HUES64 (cell line): ENCODE measurements around the gene GCNA. TPM values are rescaled to one million over a fixed set of nuclear protein-coding genes. Genes with fewer than 3 reads are reported as not detected.

ENCODE experiments used
- H3K27ac ChIP-seq: 2 replicates; pipeline ENCODE4 v1.7.0; 2013; ENCODE audit warnings: low read depth, low read length, inconsistent platforms
- H3K27me3 ChIP-seq: 2 replicates; pipeline ENCODE4 v1.6.1; 2013; ENCODE audit warnings: mild to moderate bottlenecking, low read length; ENCODE audit not compliant: insufficient read depth
- H3K36me3 ChIP-seq: 2 replicates; pipeline ENCODE4 v1.6.1; 2013; ENCODE audit warnings: mild to moderate bottlenecking, low read length; ENCODE audit not compliant: insufficient read depth
- H3K4me1 ChIP-seq: 2 replicates; pipeline ENCODE4 v1.6.1; 2013; ENCODE audit warnings: mild to moderate bottlenecking, low read length, moderate library complexity; ENCODE audit not compliant: insufficient read depth
- H3K4me3 ChIP-seq: 2 replicates; pipeline ENCODE4 v1.5.1; 2013; ENCODE audit warnings: mild to moderate bottlenecking, low read length, moderate library complexity
- H3K9ac ChIP-seq: 2 replicates; pipeline ENCODE4 v1.6.1; 2013; ENCODE audit warnings: mild to moderate bottlenecking, low read depth, low read length
- H3K9me3 ChIP-seq: 2 replicates; pipeline ENCODE4 v1.6.1; 2013; ENCODE audit warnings: low read depth, low read length; ENCODE audit not compliant: insufficient read depth
- WGBS: fragments of 150-250, 120-280 bp; methylation state at CpG from one replicate; pipeline ENCODE4 v1.1.7; 2013; ENCODE audit warnings: missing lambda C conversion rate; 5-methylcytosine and 5-hydroxymethylcytosine counted together
- polyA plus RNA-seq, 2 experiments: library from polyadenylated mRNA; stranded (reverse); fragments of 50-300 nt; gene quantifications; one replicate each; pipeline ENCODE4 v1.2.3, GENCODE V29; 2013

The GCNA gene, protein sequence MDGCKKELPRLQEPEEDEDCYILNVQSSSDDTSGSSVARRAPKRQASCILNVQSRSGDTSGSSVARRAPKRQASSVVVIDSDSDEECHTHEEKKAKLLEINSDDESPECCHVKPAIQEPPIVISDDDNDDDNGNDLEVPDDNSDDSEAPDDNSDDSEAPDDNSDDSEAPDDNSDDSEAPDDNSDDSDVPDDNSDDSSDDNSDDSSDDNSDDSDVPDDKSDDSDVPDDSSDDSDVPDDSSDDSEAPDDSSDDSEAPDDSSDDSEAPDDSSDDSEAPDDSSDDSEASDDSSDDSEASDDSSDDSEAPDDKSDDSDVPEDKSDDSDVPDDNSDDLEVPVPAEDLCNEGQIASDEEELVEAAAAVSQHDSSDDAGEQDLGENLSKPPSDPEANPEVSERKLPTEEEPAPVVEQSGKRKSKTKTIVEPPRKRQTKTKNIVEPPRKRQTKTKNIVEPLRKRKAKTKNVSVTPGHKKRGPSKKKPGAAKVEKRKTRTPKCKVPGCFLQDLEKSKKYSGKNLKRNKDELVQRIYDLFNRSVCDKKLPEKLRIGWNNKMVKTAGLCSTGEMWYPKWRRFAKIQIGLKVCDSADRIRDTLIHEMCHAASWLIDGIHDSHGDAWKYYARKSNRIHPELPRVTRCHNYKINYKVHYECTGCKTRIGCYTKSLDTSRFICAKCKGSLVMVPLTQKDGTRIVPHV
- polyA plus RNA-seq (2013, experiment 1 of 2): 1.4 TPM
- 0.57 TPM for polyA plus RNA-seq (2013, experiment 2 of 2)

- WGBS: 97% methylated on average over 48 of the region's 48 CpGs
- no peaks in the 10 kb centered on the region for H3K9me3 ChIP-seq
- H3K4me1 ChIP-seq: no peaks in the 10 kb centered on the region
- no peak within 1 kb of the TSS for H3K4me3 ChIP-seq
- no peak within 1 kb of the TSS for H3K27ac ChIP-seq
- H3K36me3 ChIP-seq: peaks cover 43% of the 10 kb centered on the region
- H3K27me3 ChIP-seq: no peaks in the 10 kb centered on the region
- no peak within 1 kb of the TSS for H3K9ac ChIP-seq
Observed at GRCh38 chrX:71578253-71579135, at the start of gene GCNA. Gene GCNA (plus strand): TSS chrX:71578437. CDS start chrX:71580822, 2,385 bp downstream.

- H3K27me3 ChIP-seq: no peaks in the 10 kb centered on the region
- H3K9ac ChIP-seq: peak overlapping the region; percentile 64; the same call in 1 of the 2 replicates
- H3K36me3 ChIP-seq: peaks cover 6% of the 10 kb centered on the region; the same call in 1 of the 2 replicates
- no peak overlapping the region; the same call in 1 of the 2 replicates for H3K27ac ChIP-seq
- peaks cover 6% of the 10 kb centered on the region; the same call in 1 of the 2 replicates for H3K4me1 ChIP-seq
- peak overlapping the region; percentile 71 for H3K4me3 ChIP-seq
- WGBS: 10% methylated on average over 25 of the region's 25 CpGs
- no peaks in the 10 kb centered on the region for H3K9me3 ChIP-seq
Observed at GRCh38 chrX:71532078-71532752, 46.0 kb upstream of the GCNA start.

- under 1% methylated on average over 47 of the region's 47 CpGs for WGBS
- peaks cover 10% of the 10 kb centered on the region for H3K36me3 ChIP-seq
- H3K27me3 ChIP-seq: no peaks in the 10 kb centered on the region
- H3K4me1 ChIP-seq: peaks cover 6% of the 10 kb centered on the region; the same call in 1 of the 2 replicates
- no peaks in the 10 kb centered on the region for H3K9me3 ChIP-seq
- H3K4me3 ChIP-seq: peak within 1 kb of the TSS; percentile 71
- peak within 1 kb of the TSS; percentile 95 for H3K9ac ChIP-seq
- H3K27ac ChIP-seq: peak within 1 kb of the TSS; percentile 61
Observed at GRCh38 chrX:71532753-71533425, 45.3 kb upstream of the GCNA start, which contains the start of gene OGT. Gene OGT (plus strand): TSS chrX:71533104. CDS start chrX:71533300, 196 bp downstream.

- H3K27me3 ChIP-seq: no peaks in the 10 kb centered on the region
- H3K9ac ChIP-seq: peak overlapping the region; percentile 95
- H3K27ac ChIP-seq: peak overlapping the region; percentile 61
- H3K4me3 ChIP-seq: peak overlapping the region; percentile 71
- no peaks in the 10 kb centered on the region for H3K9me3 ChIP-seq
- peaks cover 16% of the 10 kb centered on the region for H3K36me3 ChIP-seq
- H3K4me1 ChIP-seq: peaks cover 6% of the 10 kb centered on the region; the same call in 1 of the 2 replicates
- 0% methylated on average over 12 of the region's 12 CpGs for WGBS
Observed at GRCh38 chrX:71533516-71533850, 44.8 kb upstream of the GCNA start.

DNA sequence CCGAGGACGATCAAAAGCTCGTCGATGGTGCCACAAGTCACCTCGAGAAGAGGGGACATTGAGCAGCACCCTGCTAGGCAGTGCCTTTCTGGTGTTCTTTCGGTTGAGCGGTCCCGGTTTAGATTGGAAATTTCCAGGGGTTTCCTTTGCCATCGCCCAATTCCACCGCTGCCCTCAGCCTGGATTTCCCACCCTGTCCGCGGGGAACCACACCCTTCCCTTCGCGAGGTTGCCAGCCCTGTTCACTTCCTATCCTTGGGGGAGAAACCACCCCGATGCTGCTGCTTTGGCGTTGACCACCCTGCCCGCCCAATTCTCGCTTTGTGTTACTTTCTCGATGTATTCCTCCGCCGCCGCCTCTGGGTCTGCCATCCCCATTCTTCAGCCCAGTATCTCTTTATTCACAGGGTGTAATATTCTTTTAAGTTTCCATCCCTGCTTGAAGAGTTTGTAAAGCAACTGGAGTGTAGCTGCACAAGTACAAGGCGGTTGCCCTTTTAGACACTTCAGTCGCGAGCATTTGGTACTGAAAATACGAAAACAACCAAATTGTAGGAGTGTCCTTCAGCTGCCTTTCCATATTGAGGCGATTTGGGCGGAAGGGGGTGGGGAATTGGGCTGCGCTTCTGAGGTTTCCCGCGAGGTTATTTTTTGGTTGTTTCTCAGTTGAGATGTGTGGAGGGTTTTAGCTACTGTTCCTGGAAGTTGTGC is 44.2 kb upstream of the GCNA start:
- peak overlapping the region; percentile 61 for H3K27ac ChIP-seq
- H3K4me1 ChIP-seq: peaks cover 6% of the 10 kb centered on the region; the same call in 1 of the 2 replicates
- H3K9me3 ChIP-seq: no peaks in the 10 kb centered on the region
- H3K4me3 ChIP-seq: peak overlapping the region; percentile 71
- under 1% methylated on average over 31 of the region's 31 CpGs for WGBS
- H3K9ac ChIP-seq: peak overlapping the region; percentile 95
- H3K36me3 ChIP-seq: peaks cover 21% of the 10 kb centered on the region
- H3K27me3 ChIP-seq: no peaks in the 10 kb centered on the region

DNA sequence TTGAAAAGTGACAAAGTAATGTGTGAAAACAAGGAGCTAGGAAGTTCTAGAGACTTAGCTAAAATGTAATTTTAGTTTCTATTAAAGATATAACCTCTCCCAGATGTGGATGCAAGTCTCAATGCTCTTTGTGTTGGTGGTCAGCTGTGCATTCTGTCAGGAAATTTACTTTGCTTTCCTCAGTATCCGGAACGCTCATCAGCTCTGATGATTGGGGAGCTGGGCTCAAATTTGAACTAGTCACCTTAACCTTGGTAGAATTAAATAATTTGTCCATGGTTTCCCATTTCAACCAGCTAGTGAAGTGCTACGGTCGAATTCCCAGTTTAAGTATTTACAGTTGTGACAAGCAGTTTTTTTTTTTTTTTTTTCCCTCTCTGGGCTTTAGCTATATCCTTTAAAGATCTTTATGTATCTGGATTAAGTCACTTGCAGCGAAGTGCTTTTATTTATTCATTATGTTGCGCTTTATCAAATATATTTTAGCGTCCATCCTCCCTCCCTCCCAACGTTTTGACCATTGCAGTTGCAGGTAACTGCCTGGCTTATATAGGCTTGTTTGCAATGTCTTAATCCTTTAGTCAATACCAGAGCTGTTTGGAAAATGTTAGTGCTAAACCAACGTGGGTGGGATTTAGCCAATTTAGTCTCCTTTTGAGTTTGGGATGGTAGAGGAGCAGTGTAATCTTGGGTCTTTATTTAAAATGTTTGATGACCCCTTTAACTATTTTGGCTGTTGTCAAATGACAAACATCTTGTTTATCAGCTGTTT is 43.3 kb upstream of the GCNA start:
- no peaks in the 10 kb centered on the region for H3K27me3 ChIP-seq

DNA sequence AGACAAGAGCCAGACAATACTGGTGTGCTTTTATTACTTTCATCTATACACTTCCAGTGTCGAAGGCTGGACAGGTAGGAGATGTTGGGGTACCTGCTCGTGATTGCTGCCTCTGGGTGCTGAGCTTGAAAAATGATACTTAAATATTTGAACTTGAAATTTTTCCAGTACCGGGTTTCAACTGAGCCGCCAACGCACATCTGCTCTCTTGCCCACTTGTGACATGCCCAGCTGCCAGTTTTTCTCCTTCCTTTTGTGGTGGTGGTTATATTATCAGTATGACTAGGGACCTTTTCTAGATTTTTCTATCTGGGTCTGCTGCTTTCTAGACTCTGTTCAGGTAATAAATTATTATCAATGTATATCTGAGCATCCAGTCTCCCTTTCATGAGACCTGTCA is 42.0 kb upstream of the GCNA start:
- Histone ChIP-seq H3K27ac (no peak overlapping the region), H3K4me3 (peak overlapping the region; percentile 71; the same call in 1 of the 2 replicates), H3K9me3 (no peaks in the 10 kb centered on the region), H3K36me3 (peaks cover 40% of the 10 kb centered on the region), H3K27me3 (no peaks in the 10 kb centered on the region), H3K4me1 (peaks cover 9% of the 10 kb centered on the region; the same call in 1 of the 2 replicates), H3K9ac (no peak overlapping the region)
- WGBS: 96% methylated on average over 5 of the region's 5 CpGs

More for the DNA sequence above, 43.3 kb upstream of the GCNA start:
- Histone ChIP-seq H3K27ac (no peak overlapping the region), H3K4me1 (peaks cover 6% of the 10 kb centered on the region; the same call in 1 of the 2 replicates), H3K4me3 (peak overlapping the region; percentile 71), H3K36me3 (peaks cover 30% of the 10 kb centered on the region), H3K9me3 (no peaks in the 10 kb centered on the region), H3K9ac (peak overlapping the region; percentile 95)
- 4% methylated on average over 5 of the region's 9 CpGs for whole genome bisulfite sequencing

- WGBS: 89% methylated on average over 9 of the region's 9 CpGs
- Histone ChIP-seq H3K27ac (no peak overlapping the region), H3K4me3 (no peak overlapping the region), H3K4me1 (peaks cover 14% of the 10 kb centered on the region; the same call in 1 of the 2 replicates), H3K9me3 (no peaks in the 10 kb centered on the region), H3K9ac (no peak overlapping the region), H3K27me3 (no peaks in the 10 kb centered on the region), H3K36me3 (peaks cover 50% of the 10 kb centered on the region)
Observed at GRCh38 chrX:71537743-71538142, 40.5 kb upstream of the GCNA start.

DNA sequence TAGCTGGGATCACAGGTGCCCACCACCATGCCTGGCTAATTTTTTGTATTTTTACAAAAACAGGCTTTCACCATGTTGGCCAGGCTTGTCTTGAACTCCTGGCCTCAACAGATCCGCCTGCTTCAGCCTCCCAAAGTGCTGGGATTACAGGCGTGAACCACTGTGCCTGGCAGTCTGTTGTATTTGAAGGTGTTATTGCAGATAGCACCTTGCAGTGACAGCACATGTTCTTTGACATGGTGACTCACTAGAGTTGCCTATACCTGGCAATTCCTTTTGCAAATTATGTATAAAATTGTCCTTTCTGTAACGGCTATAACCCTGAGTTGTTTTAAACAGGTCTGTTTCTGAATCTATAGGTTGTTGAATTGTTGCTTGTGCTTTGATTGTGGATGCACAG is 37.4 kb upstream of the GCNA start:
- Histone ChIP-seq H3K27me3 (no peaks in the 10 kb centered on the region), H3K4me3 (no peak overlapping the region), H3K4me1 (peaks cover 10% of the 10 kb centered on the region; the same call in 1 of the 2 replicates), H3K27ac (no peak overlapping the region), H3K9me3 (no peaks in the 10 kb centered on the region), H3K36me3 (peaks cover 71% of the 10 kb centered on the region), H3K9ac (no peak overlapping the region)
- WGBS: 91% methylated on average over 3 of the region's 3 CpGs
